ENCODE measurements around the gene SOX13. TPM values are rescaled to one million over a fixed set of nuclear protein-coding genes. Genes with fewer than 3 reads are reported as not detected.

Gene SOX13
- total RNA-seq, 4 donors from 2014 or later = 13.3 to 25.6 (median 21.7) TPM

DNA sequence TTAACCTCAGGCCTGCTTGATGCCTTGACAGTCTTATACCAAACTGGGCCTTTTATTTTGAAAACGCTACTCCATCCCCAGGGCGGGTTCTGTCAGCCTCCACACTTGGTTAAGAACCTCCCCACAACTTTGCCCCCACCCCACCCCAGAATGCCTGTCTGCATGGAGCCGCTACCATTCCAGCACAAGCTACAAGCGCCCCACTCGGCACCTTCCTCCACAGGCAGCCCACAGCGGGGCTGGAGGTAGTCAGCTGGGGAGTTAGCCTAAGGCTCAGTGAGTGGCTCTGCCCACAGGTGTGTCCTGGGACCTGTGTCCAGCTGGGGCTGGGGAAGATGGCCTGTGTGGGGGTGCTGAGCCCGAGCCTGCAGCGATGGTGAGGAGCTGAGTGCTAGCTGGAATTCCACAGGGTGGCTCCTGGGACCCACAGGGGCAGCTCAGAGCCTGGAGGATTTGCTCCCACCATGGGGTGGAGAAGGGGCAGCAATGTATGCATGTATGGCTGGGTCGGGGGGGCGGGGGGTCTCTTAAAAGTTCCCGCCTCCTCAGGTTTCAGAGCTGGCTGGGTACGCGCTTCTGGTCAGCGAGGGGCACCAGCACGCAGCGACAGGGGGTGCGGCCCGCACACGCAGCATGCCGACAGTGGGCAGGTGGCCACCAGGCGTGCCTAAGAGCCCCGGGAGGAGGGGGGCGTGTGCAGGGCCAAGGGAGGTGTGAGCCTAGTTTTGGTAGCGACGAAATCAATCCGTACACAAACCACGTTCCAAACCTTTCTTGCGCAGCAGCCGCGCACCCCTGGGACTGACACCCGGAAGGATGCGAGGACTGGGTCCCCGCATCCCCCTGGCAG lies 78.0 kb downstream of the SOX13 start:
- DNase-seq (ENCODE audit: extremely low spot score) = no peak
- Histone ChIP-seq H3K4me1 (peaks cover 7 to 33% (median 28%) of the 10 kb centered on the region in 4 donors), H3K27ac (replicated peaks in 1 of 4) (peak overlapping the region; percentile 64 to 84 (median 75)), H3K4me3 (peak overlapping the region; percentile 56 to 70 (median 70)), H3K9me3 (no peaks in the 10 kb centered on the region), H3K36me3 (peaks cover 0 to under 1% (median 0%) of the 10 kb centered on the region in 4 donors), H3K27me3 (peaks cover 0 to 53% (median 15%) of the 10 kb centered on the region in 4 donors)
- intact Hi-C loops (cut with DNase I) = no loop called here
- no CpG with 5 or more reads among the region's 33 CpGs for WGBS
- TF ChIP-seq EP300 (IDR thresholded peaks at IDR 0.05) = no peak
- TF ChIP-seq POLR2A (IDR thresholded peaks at IDR 0.05; ENCODE audit: low read depth) = no peak
- TF ChIP-seq, protein P1, sequence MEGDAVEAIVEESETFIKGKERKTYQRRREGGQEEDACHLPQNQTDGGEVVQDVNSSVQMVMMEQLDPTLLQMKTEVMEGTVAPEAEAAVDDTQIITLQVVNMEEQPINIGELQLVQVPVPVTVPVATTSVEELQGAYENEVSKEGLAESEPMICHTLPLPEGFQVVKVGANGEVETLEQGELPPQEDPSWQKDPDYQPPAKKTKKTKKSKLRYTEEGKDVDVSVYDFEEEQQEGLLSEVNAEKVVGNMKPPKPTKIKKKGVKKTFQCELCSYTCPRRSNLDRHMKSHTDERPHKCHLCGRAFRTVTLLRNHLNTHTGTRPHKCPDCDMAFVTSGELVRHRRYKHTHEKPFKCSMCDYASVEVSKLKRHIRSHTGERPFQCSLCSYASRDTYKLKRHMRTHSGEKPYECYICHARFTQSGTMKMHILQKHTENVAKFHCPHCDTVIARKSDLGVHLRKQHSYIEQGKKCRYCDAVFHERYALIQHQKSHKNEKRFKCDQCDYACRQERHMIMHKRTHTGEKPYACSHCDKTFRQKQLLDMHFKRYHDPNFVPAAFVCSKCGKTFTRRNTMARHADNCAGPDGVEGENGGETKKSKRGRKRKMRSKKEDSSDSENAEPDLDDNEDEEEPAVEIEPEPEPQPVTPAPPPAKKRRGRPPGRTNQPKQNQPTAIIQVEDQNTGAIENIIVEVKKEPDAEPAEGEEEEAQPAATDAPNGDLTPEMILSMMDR (IDR thresholded peaks at IDR 0.05) = no peak
- no peak for TF ChIP-seq POLR2AphosphoS5 (IDR thresholded peaks at IDR 0.05)

DNA sequence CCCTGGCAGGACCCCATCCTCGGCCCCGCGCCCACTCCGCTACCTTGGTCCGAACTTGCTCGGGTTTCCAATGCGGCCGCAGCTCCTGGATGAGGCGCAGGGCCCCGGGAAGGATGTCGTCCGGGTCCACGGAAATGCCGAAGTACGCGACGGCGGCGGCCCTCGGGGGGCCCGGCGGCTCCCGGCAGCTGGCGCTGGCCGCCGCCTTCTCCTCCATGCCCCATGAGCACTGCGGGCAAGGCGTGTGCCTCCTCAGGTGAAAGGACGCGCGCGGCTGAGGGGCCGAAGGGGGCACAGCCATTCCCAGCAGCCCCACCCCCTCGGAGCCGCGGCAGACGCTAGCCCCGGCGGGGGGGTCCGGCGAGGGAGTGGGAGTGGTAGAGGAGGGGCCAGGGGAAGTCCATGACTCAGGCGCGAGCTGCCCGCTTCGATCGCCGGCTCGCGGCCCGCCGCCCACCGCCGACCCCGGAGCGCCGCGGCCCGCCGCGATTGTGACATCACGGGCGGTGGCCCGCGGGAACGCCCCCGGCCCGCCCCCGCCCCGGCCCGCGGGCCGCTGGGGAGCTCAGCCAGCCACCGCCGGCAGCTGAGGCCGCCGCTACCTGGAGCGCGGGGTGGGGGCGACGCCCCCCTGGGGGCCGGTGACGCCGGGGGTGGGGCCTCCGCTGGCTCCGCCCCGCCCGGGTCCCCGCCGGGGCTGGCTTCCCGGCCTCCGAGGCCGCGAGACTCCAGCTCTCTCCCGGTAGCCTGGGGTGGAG lies 78.8 kb downstream of the SOX13 start, which contains the start of gene ETNK2:
Gene ETNK2, minus strand, starts transcription at position 493 of the 758 bp plus-strand sequence. Its CDS starts 192 bp downstream, at position 301.
- intact Hi-C loops (cut with DNase I) = no loop called here
- peaks cover 0 to 61% (median 15%) of the 10 kb centered on the region in 4 donors for H3K27me3 ChIP-seq
- peak within 1 kb of the TSS; percentile 56 to 70 (median 70) for H3K4me3 ChIP-seq
- DNase-seq (ENCODE audit: extremely low spot score) = no peak
- H3K9me3 ChIP-seq = no peaks in the 10 kb centered on the region
- peak in 1 of 2 donors; percentile 24 for TF ChIP-seq POLR2AphosphoS5 (IDR thresholded peaks at IDR 0.05)
- TF ChIP-seq POLR2A (IDR thresholded peaks at IDR 0.05; ENCODE audit: low read depth) = no peak
- H3K4me1 ChIP-seq = peaks cover 7 to 33% (median 28%) of the 10 kb centered on the region in 4 donors
- 0% methylated on average over 11 of the region's 94 CpGs for WGBS
- H3K36me3 ChIP-seq = no peaks in the 10 kb centered on the region
- H3K27ac ChIP-seq (replicated peaks in 1 of 4) = peak within 1 kb of the TSS; percentile 64 to 84 (median 75)

DNA sequence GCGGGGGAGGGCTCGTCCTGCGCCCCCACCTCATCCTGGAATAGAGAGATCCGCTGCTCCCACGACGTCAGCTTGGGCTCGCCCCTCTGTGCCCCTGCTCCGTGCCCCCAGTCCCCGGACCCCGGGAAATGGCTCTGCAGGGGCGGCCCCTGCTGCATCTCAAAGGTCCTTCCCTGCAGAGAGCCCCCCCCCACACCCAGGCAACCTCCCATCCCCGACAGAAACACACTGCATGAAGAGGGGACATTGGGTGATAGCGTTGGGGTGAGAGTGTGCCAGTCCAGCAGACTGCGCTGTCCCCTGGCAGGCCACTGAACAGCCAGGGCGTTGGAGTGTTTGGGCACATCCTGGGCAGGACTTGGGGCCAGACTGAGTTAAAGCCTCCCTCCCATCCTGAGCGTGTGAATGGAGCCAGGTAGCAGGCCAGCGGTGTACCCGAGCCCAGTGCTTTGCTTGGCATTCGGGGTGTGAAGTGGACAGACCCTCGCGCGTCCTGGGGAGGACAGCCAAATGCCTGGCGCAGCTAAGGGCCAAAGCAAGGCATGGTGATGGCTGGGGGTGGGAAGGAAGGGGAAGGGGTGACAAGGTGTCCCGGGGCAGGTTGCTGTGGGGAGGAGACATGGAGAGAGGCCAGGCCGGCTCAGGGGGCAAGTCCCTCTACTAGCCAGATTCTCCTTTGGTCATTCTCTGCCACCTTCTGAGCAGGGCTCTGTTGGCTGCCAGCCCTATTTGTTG lies 79.6 kb downstream of the SOX13 start:
- peak overlapping the region; percentile 64 to 76 (median 70) for H3K27ac ChIP-seq (replicated peaks in 1 of 4)
- WGBS = 70% methylated on average over 10 of the region's 25 CpGs
- TF ChIP-seq POLR2A (IDR thresholded peaks at IDR 0.05; ENCODE audit: low read depth) (no peak), EP300 (IDR thresholded peaks at IDR 0.05) (no peak), POLR2AphosphoS5 (IDR thresholded peaks at IDR 0.05) (no peak)
- TF ChIP-seq, protein P1 (IDR thresholded peaks at IDR 0.05) = no peak
- DNase-seq (ENCODE audit: extremely low spot score) = no peak
- H3K9me3 ChIP-seq = no peaks in the 10 kb centered on the region
- H3K4me3 ChIP-seq = peak overlapping the region; percentile 56 to 70 (median 70)
- H3K27me3 ChIP-seq = peaks cover 0 to 63% (median 15%) of the 10 kb centered on the region in 4 donors
- intact Hi-C loops (cut with DNase I) = no loop called here
- peaks cover 7 to 33% (median 28%) of the 10 kb centered on the region in 4 donors for H3K4me1 ChIP-seq
- no peaks in the 10 kb centered on the region for H3K36me3 ChIP-seq

DNA sequence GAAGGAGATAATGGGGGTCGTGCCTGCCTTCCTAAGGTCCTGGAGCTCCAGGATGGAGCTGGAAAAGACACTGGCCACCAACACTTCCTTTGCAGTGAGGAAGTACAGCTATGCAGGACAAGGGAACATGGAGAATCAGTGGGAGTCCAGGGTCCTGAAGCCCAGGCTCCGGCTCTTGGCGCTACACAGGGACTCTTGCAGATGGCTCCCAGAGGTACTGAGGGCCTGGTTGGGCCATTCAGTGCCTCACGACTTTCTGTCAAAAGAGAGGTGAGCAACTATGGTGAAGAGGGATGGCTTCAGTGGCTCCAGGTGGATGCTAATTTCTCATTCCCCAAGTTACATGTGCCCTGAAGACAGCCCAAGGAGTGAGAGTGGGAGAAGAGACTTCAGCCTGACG lies 80.8 kb downstream of the SOX13 start:
- Histone ChIP-seq H3K4me1 (peaks cover 7 to 33% (median 28%) of the 10 kb centered on the region in 4 donors), H3K4me3 (no peak overlapping the region), H3K36me3 (no peaks in the 10 kb centered on the region), H3K27me3 (peaks cover 0 to 63% (median 15%) of the 10 kb centered on the region in 4 donors), H3K27ac (replicated peaks in 1 of 4) (no peak overlapping the region), H3K9me3 (no peaks in the 10 kb centered on the region)
- DNase-seq (ENCODE audit: extremely low spot score) = no peak
- intact Hi-C loops (cut with DNase I) = no loop called here
- TF ChIP-seq POLR2AphosphoS5 (IDR thresholded peaks at IDR 0.05) (no peak), POLR2A (IDR thresholded peaks at IDR 0.05; ENCODE audit: low read depth) (no peak), EP300 (IDR thresholded peaks at IDR 0.05) (no peak)
- TF ChIP-seq, protein P1 (IDR thresholded peaks at IDR 0.05) = no peak
- 96% methylated on average over 5 of the region's 5 CpGs for WGBS

All from esophagus muscularis mucosa (tissue), 4 donors.